Measurements from ENCODE around the gene FANCC.

The FANCC gene

GRCh38 chr9:95129476-95130291, 187.8 kb downstream of the FANCC start:
- H3K4me3 ChIP-seq: no peak overlapping the region
- in situ Hi-C loops (cut with MboI; ENCODE audit: low sequenced_read_pairs): loop anchor here (5.0 kb wide), 1 partner anchor 447 kb away; no protein-coding TSS in a partner anchor
- H3K4me1 ChIP-seq: no peaks in the 10 kb centered on the region
- H3K9me3 ChIP-seq: no peaks in the 10 kb centered on the region
- no peaks in the 10 kb centered on the region for H3K27me3 ChIP-seq (ENCODE audit: low read depth)
- H3K36me3 ChIP-seq (replicated peaks): no peaks in the 10 kb centered on the region; the same call in 1 of the 2 replicates
- DNase-seq (ENCODE audit: low spot score in 2 of 2): no peak

- Histone ChIP-seq H3K27me3 (ENCODE audit: low read depth) (no peaks in the 10 kb centered on the region), H3K9me3 (no peaks in the 10 kb centered on the region), H3K4me3 (no peak overlapping the region), H3K4me1 (no peaks in the 10 kb centered on the region), H3K36me3 (replicated peaks) (no peaks in the 10 kb centered on the region; the same call in 1 of the 2 replicates)
- in situ Hi-C loops (cut with MboI; ENCODE audit: low sequenced_read_pairs): loop anchor here (5.0 kb wide), 1 partner anchor 446 kb away; no protein-coding TSS in a partner anchor
- no peak for DNase-seq (ENCODE audit: low spot score in 2 of 2)
Observed at GRCh38 chr9:95128177-95128524, 189.4 kb downstream of the FANCC start.

DNA sequence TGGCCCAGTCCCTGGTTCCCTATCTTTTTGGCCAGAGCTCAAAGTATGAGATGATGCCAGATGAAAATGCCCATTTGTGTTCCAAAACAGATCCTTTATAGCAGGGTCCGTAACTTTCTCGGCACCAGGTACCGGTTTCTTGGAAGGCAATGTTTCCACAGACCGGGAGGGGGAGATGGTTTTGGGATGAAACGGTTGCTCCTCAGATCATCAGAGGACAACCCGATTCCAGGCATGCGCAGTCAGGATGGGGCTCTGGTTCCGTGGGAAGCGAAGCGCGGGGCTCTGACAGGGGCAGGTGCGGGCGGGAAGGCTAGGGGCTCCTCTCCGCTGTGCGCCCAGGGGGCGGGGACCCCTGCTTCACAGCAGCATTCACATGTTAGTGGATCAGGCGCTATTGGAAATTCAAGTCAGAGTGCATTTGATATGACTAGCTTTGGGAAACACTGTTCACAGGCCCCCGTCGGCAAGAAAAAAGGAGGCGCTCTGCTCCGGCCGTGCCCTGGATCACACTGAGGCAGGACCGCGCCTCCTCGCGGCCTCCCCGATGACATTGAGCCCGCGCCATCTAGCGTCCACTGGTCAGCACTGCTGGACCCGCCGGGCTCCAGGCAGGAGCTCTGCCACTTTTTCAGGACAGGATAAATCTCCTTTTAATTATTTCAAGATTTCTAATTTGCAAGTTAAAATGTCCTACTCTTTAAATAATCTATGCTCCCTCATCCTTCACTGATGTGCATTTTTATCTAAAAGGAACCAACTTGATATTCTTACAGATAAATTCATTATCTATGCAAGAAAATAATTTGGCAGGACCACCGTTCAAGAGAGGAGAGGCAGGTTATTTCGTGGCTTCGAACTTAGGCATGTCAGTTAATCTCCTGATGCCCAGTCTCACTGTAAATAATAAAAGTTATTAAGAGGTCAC, 190.0 kb downstream of the FANCC start:
- no peaks in the 10 kb centered on the region; the same call in 1 of the 2 replicates for H3K36me3 ChIP-seq (replicated peaks)
- no peaks in the 10 kb centered on the region for H3K4me1 ChIP-seq
- in situ Hi-C loops (cut with MboI; ENCODE audit: low sequenced_read_pairs): loop anchor here (5.0 kb wide), 1 partner anchor 445 kb away; no protein-coding TSS in a partner anchor
- H3K9me3 ChIP-seq: no peaks in the 10 kb centered on the region
- no peak overlapping the region for H3K4me3 ChIP-seq
- H3K27me3 ChIP-seq (ENCODE audit: low read depth): no peaks in the 10 kb centered on the region
- DNase-seq (ENCODE audit: low spot score in 2 of 2): peak; percentile 60 to 87

DNA sequence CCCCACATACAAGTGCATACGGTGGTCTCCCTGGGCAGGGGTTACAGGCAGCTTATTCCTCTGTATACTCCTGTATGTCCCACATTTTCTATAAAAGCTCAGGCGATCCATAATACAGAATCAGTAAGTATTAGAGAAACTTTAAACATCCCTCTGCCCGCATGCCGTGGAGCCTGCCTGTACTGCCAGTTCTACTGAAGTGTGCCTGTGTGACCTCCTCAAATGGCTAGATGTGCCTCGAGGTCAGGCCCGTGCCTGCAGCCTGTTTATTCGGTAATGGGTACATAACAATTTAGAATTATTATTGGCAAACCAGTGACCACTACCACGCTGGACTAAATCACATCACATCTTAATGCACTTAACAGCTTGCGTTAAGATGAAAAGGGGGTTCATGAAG, 190.8 kb downstream of the FANCC start:
- no peaks in the 10 kb centered on the region for H3K9me3 ChIP-seq
- H3K36me3 ChIP-seq (replicated peaks): no peaks in the 10 kb centered on the region
- no peak for DNase-seq (ENCODE audit: low spot score in 2 of 2)
- no peaks in the 10 kb centered on the region for H3K27me3 ChIP-seq (ENCODE audit: low read depth)
- no peaks in the 10 kb centered on the region for H3K4me1 ChIP-seq
- H3K4me3 ChIP-seq: no peak overlapping the region
- in situ Hi-C loops (cut with MboI; ENCODE audit: low sequenced_read_pairs): loop anchor here (5.0 kb wide), 1 partner anchor 444 kb away; no protein-coding TSS in a partner anchor

- DNase-seq (ENCODE audit: low spot score in 2 of 2): no peak
- in situ Hi-C loops (cut with MboI; ENCODE audit: low sequenced_read_pairs): loop anchor here (5.0 kb wide), 1 partner anchor 443 kb away; no protein-coding TSS in a partner anchor
- no peaks in the 10 kb centered on the region for H3K27me3 ChIP-seq (ENCODE audit: low read depth)
Observed at GRCh38 chr9:95125652-95126051, 191.9 kb downstream of the FANCC start.

DNA sequence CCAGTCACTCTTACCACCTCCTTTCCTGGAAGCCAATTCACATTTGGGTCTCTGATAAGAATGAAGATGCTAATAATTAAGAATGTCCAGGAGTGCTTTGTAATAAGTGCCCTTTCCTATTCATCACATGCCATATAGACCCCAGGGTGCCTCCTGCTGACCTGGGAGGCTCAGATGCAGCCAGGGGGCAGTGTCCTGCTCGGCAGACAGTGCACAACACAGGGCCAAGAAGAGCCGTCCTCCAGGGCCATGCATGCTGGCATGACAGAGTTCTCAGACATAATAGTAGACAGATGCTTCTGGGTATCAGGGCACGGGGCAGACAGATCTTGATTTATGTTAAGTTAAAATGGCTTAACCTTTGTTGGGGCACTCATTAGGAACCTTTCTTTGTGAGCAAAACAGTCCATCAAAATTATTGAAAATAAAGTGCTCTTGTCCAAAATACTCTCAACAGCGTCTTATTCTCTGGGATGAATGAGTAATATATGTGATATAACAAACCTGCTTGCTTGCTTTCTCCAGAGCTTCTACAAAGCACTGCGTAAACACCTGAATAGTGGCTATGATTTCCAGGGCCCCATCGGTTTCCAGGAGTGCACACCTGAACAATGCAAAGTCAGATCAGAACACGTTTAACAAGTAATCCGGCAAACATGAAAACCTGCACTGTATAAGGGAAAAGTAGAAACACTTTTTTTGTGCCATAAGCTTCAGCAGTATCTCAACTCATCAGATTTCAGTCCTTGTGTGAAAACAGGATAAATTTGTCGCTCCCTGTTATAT, 192.7 kb downstream of the FANCC start:
- H3K9me3 ChIP-seq: no peaks in the 10 kb centered on the region
- no peak overlapping the region for H3K4me3 ChIP-seq
- H3K36me3 ChIP-seq (replicated peaks): no peaks in the 10 kb centered on the region
- no peaks in the 10 kb centered on the region for H3K4me1 ChIP-seq
- H3K27me3 ChIP-seq (ENCODE audit: low read depth): no peaks in the 10 kb centered on the region
- in situ Hi-C loops (cut with MboI; ENCODE audit: low sequenced_read_pairs): loop anchor here (5.0 kb wide), 2 partner anchors 342 to 442 kb away; no protein-coding TSS in a partner anchor
- no peak for DNase-seq (ENCODE audit: low spot score in 2 of 2)

More at GRCh38 chr9:95125652-95126051, 191.9 kb downstream of the FANCC start:
- Histone ChIP-seq H3K36me3 (replicated peaks) (no peaks in the 10 kb centered on the region), H3K9me3 (no peaks in the 10 kb centered on the region), H3K4me3 (no peak overlapping the region), H3K4me1 (no peaks in the 10 kb centered on the region)

DNA sequence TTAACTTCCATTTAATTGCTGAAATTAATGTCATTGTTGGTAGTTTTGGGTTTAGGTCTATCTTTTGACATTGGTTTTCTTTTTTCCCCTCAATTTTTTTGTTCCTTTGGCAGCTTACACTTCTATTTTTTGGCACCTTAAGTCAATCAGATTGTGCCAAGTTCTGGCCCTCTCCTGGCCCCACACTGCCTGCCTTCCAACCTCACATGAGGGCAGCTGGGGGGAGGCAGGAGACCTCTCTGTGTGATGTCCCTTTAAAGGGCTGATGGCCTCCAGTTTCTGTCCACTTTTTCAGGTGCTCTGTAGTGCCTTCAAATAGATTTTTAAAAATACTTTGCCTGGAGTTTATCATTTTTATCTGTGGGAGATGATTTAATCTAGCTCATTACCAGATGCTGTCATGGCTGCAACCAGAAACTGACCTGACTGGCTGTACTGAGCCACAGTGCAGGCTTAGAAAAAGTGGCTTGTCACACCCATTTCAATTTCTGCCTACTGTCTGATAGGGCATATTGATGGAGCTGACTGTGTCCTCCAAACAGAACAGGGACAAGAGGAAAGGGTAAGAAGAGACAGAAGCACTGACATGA, 196.6 kb downstream of the FANCC start:
- Histone ChIP-seq H3K4me3 (no peak overlapping the region), H3K9me3 (no peaks in the 10 kb centered on the region), H3K4me1 (no peaks in the 10 kb centered on the region), H3K36me3 (replicated peaks) (no peaks in the 10 kb centered on the region), H3K27me3 (ENCODE audit: low read depth) (no peaks in the 10 kb centered on the region)
- in situ Hi-C loops (cut with MboI; ENCODE audit: low sequenced_read_pairs): loop anchor here (5.0 kb wide), 1 partner anchor 339 kb away; no protein-coding TSS in a partner anchor
- DNase-seq (ENCODE audit: low spot score in 2 of 2): no peak

- in situ Hi-C loops (cut with MboI; ENCODE audit: low sequenced_read_pairs): no loop called here
- H3K4me1 ChIP-seq: no peaks in the 10 kb centered on the region
Observed at GRCh38 chr9:95118596-95118995, 198.9 kb downstream of the FANCC start.

GRCh38 chr9:95116808-95117204, 200.7 kb downstream of the FANCC start:
- H3K36me3 ChIP-seq (replicated peaks): no peaks in the 10 kb centered on the region; the same call in 1 of the 2 replicates
- in situ Hi-C loops (cut with MboI; ENCODE audit: low sequenced_read_pairs): no loop called here
- no peak for DNase-seq (ENCODE audit: low spot score in 2 of 2)

More at GRCh38 chr9:95118596-95118995, 198.9 kb downstream of the FANCC start:
- no peaks in the 10 kb centered on the region for H3K36me3 ChIP-seq (replicated peaks)
- DNase-seq (ENCODE audit: low spot score in 2 of 2): no peak
- H3K27me3 ChIP-seq (ENCODE audit: low read depth): no peaks in the 10 kb centered on the region
- H3K4me3 ChIP-seq: no peak overlapping the region
- no peaks in the 10 kb centered on the region for H3K9me3 ChIP-seq

DNA sequence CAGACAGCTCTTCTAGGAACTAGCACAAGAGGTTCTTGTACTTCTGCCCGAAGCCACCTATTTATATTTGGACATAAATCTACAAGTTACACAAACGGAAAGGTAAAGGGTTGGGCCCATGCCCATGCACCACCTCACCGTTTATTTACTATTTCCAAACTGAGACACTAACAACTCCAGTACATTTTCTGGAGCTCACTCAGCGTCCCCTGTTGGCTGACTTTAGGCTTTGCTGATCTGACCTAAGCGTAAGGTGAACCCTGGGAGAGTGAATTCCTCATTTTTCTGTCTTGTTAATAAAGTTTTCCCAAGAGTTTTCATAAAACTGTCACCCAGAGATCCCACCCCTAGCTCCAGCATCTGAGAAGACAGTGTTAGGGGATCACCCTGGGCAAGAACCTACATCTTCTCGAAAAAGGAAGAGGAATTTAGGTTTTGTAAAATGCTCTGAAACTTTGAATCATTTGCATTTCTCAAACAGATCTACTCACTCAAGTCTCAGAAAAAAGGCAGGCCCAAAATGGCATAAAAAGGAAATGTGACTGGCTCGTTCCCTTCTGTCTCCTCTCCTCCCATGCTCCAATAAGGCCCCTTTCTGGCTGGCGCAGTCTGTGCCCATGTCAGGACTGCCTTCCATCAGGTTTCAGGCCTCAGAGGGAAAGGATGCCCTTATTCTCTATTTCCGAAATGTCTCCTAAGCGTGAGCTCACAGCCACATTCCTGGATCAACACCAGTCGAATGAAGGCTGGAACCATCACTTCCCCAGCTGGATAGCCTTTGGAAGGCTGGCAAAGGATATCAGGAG, 201.3 kb downstream of the FANCC start:
- no peaks in the 10 kb centered on the region for H3K9me3 ChIP-seq
- H3K4me1 ChIP-seq: no peaks in the 10 kb centered on the region
- no peaks in the 10 kb centered on the region; the same call in 1 of the 2 replicates for H3K36me3 ChIP-seq (replicated peaks)
- DNase-seq (ENCODE audit: low spot score in 2 of 2): no peak
- in situ Hi-C loops (cut with MboI; ENCODE audit: low sequenced_read_pairs): no loop called here
- no peaks in the 10 kb centered on the region for H3K27me3 ChIP-seq (ENCODE audit: low read depth)
- no peak overlapping the region for H3K4me3 ChIP-seq

More at GRCh38 chr9:95116808-95117204, 200.7 kb downstream of the FANCC start:
- no peaks in the 10 kb centered on the region for H3K9me3 ChIP-seq
- no peaks in the 10 kb centered on the region for H3K27me3 ChIP-seq (ENCODE audit: low read depth)
- H3K4me3 ChIP-seq: no peak overlapping the region
- H3K4me1 ChIP-seq: no peaks in the 10 kb centered on the region

DNA sequence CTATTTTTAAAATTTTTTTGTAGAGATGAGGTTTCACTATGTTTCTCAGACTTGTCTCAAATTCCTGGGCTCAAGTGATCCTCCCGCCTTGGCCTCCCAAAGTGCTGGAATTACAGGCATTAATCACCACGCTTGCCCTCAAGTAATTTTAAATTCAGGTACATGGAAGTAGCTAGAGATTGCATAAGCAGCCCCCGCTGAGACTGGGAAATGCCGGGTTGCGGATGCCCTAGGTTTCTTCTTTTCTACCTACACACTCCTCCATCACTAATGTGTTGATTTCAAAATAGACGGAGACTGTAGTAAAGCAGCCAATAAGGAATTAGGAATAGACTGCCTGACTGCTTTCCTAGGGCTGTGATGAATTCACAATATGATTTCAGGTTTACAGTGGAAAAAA, 202.4 kb downstream of the FANCC start:
- Histone ChIP-seq H3K4me3 (no peak overlapping the region), H3K36me3 (replicated peaks) (no peaks in the 10 kb centered on the region; the same call in 1 of the 2 replicates), H3K4me1 (no peaks in the 10 kb centered on the region), H3K27me3 (ENCODE audit: low read depth) (no peaks in the 10 kb centered on the region), H3K9me3 (no peaks in the 10 kb centered on the region)
- in situ Hi-C loops (cut with MboI; ENCODE audit: low sequenced_read_pairs): no loop called here
- DNase-seq (ENCODE audit: low spot score in 2 of 2): no peak

Measured in HAP-1 (cell line).